Neural cell (in vitro differentiated cells): ENCODE results near the gene RIPOR2.

Source experiments
- EZH2 ChIP-seq: fragments of 200-600, 300-800 bp; shearing (Covaris generic), sonication (generic); IDR thresholded peaks from 2 replicates; pipeline ENCODE4 v1.6.1; 2014; ENCODE audit warnings: antibody characterized with exemption, low read length, borderline replicate concordance, mild to moderate bottlenecking; ENCODE audit not compliant: insufficient read depth, poor library complexity, severe bottlenecking
- TAF1 ChIP-seq: IDR thresholded peaks from 2 replicates; pipeline ENCODE4 v1.6.1; 2012; ENCODE audit warnings: low read depth

- TF ChIP-seq EZH2 (no peak), TAF1 (no peak)
Observed at GRCh38 chr6:24847402-24847801, 88.4 kb downstream of the RIPOR2 start.
